Heart left ventricle (tissue), 13 donors: ENCODE data around the gene FOXP1.

Source experiments
- CTCF ChIP-seq, 12 donors: fragments of 200-600 bp; sonication (generic) in 4 of 12; IDR thresholded peaks; one replicate each; pipeline versions ENCODE4 v1.5.0 to v1.8.0; 2018 to 2022; ENCODE audit warnings: antibody characterized with exemption in 12 of 12, mild to moderate bottlenecking in 5 of 12
- POLR2A ChIP-seq, 2 donors: fragments of 450-650 bp; IDR thresholded peaks; one replicate each; pipeline ENCODE4 v1.6.1; 2017; ENCODE audit warnings: antibody characterized with exemption in 2 of 2, mild to moderate bottlenecking in 2 of 2, moderate library complexity in 2 of 2
- donor health status: ischemic (EF 13 %, LVEDD 7.1; RV severe dilation, severe dysfunction).
- donor health status: DM: no; HTN: yes; CAD: no.
- donor health status: DM: no; HTN: no; CAD: no.
- donor health status: ischemic (EF 25% LVEDD 6.9; RV normal size, moderate dysfunction).
- donor health status: ischemic (EF 25% LVEDD 5.7; RV mildly dilated, moderate dysfunction).
- donor health status: ischemic (EF 35%, LVEDD 5.7; RV mildly dilated, moderate dysfunction).
- donor health status: nonischemic (EF 11% LVEDD 7.7; RV severe dilation, severe dysfunction).
- donor health status: DM: yes; HTN: yes; CAD: no.
- donor health status: PGD.
- donor health status: ischemic (EF 29% LVEDD 5.4; RV normal size, mild dysfunction).
- donor health status: nonischemic (EF 23%, LVEDD 6.1; RV moderate dilation, normal function).

GRCh38 chr3:71430941-71431552 is 152.5 kb downstream of the FOXP1 start:
- no peak for TF ChIP-seq CTCF (IDR thresholded peaks at IDR 0.05)
- no peak for TF ChIP-seq POLR2A (IDR thresholded peaks at IDR 0.05)
